Right ventricle myocardium superior (tissue), 1 donor: ENCODE results near the gene AMACR. TPM values are rescaled to one million over a fixed set of nuclear protein-coding genes. Genes with fewer than 3 reads are reported as not detected.

Experiments used
- ATAC-seq: fragments of 200-7000 bp; cut with Tn5 transposase; one replicate; pipeline ENCODE4 v1.9.1; 2020; ENCODE audit warnings: mild to moderate bottlenecking; ENCODE audit not compliant: poor library complexity
- DNase-seq: peaks from one replicate; pipeline ENCODE4 v3.0.0-alpha.2; 2020
- intact Hi-C: fragments of 100-400 bp; cut with DNase I; formaldehyde crosslinking; loops from one replicate; pipeline ENCODE4 v1.11.2; 2022
- total RNA-seq: library from RNA; stranded (reverse); fragmentation: NEBNext Ultra II Directional; extraction: Animal tissue kit (Norgen Biotek cat#: 25700); gene quantifications from one replicate; pipeline ENCODE4 v1.2.1, GENCODE V29; 2021
- donor health status: DM: no; HTN: yes; CAD: no; lungs with severe emphysema.

AMACR gene
- total RNA-seq, 1 donor from 2014 or later = 5.5 TPM

GRCh38 chr5:33939556-33940262 lies 68.1 kb downstream of the AMACR start:
- ATAC-seq (no peak), DNase-seq (no peak)
- intact Hi-C loops = no loop called here

- DNase-seq (no peak), ATAC-seq (no peak)
These were observed 69.0 kb downstream of the AMACR start for GRCh38 chr5:33938881-33939280.

GRCh38 chr5:33938507-33938796 lies 69.4 kb downstream of the AMACR start:
- no peak for DNase-seq
- no peak for ATAC-seq
- intact Hi-C loops = no loop called here

More at GRCh38 chr5:33938881-33939280, 69.0 kb downstream of the AMACR start:
- intact Hi-C loops = no loop called here

GRCh38 chr5:33937707-33938506 lies 69.9 kb downstream of the AMACR start:
- no peak for DNase-seq
- no peak for ATAC-seq

GRCh38 chr5:33937017-33937706 lies 70.7 kb downstream of the AMACR start:
- peak; percentile 32 for DNase-seq
- ATAC-seq = no peak
- intact Hi-C loops = no loop called here

More at GRCh38 chr5:33937707-33938506, 69.9 kb downstream of the AMACR start:
- intact Hi-C loops = no loop called here

GRCh38 chr5:33936381-33937016 lies 71.4 kb downstream of the AMACR start, which contains the start of gene RXFP3:
Gene RXFP3, plus strand, starts transcription at chr5:33936386. Its CDS starts 355 bp downstream, at chr5:33936741.
- peak; percentile 50 for ATAC-seq
- intact Hi-C loops = no loop called here
- no peak for DNase-seq

Other genes with a start within 250 kb of the AMACR start
- 1.7 TPM for gene ADAMTS12, start 116.1 kb downstream of the AMACR start, total RNA-seq
- gene RXFP3, start 71.7 kb downstream of the AMACR start, total RNA-seq = not detected
- not detected for gene SLC45A2, start 23.4 kb downstream of the AMACR start, total RNA-seq
- 0.70 TPM for gene C1QTNF3, start 35.2 kb upstream of the AMACR start, total RNA-seq